HCT116 (cell line): Measurements from ENCODE around the gene KRT6A.

Experiments used
- SP1 ChIP-seq: IDR thresholded peaks from 2 replicates; pipeline ENCODE4 v1.6.1; 2012; ENCODE audit warnings: low read depth
- TF ChIP-seq, protein P1 (sequence below): IDR thresholded peaks from 2 replicates; pipeline ENCODE4 v1.6.1; 2012

DNA sequence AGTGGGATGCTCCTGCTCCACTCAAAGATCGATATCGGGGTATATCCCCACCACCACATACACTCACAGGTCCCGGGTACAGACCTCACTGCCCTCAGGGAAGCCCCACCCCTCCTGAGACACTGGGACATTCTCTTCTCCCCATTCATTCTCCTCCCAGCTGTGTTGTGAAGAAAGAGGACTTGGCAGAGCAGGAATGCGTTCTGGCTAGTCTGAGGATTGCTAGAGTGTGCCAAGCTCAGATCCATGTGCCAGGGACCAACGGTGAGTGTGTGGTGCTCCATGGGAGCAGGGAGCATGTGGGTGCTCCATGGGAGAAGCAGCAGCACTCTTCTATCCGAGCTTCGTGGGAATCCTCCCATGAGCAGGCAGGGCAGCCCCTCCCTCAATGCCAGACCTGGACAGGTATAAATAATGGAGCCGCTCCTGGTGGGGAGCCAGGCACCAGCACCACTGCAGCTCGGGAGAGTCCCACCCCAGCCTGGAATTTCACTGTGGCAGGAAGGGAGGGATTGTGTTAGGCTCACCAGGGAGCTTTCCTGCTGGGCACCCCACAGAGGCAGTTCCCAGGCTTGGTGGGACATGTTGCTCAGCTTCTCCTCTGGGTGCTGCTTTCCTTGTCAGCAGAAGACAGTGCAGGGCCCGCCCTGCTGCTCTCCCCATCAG, 29.4 kb upstream of the KRT6A start:
- TF ChIP-seq, protein P1, sequence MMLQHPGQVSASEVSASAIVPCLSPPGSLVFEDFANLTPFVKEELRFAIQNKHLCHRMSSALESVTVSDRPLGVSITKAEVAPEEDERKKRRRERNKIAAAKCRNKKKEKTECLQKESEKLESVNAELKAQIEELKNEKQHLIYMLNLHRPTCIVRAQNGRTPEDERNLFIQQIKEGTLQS: no peak
- 0 out of 2 replicates have a peak, but pooled peaks have one; percentile 20 for TF ChIP-seq SP1
